Common myeloid progenitor, CD34-positive (primary cell): ENCODE data around the gene TRIM50.

Source experiments
- CTCF ChIA-PET: fragments of 350-600 bp; sonication (Branson Sonifier 250); formaldehyde crosslinking; loops from one replicate; lab custom pipeline; 2021; ENCODE audit warnings: antibody characterized with exemption; lab: Charles Lee
- POLR2A ChIA-PET: fragments of 350-600 bp; sonication (Branson Sonifier 250); formaldehyde crosslinking; loops from one replicate; lab custom pipeline; 2021; ENCODE audit warnings: antibody characterized with exemption; lab: Charles Lee
- DNase-seq, 3 donors: peaks; one replicate each; pipeline versions ENCODE4 v3.0.0 to v3.0.0-alpha.2; 2013
- H3K27ac ChIP-seq, 2 experiments: 1 replicate in 1 of 2; 2 replicates in 1 of 2; pipeline ENCODE4 v1.7.0; 2013; ENCODE audit warnings: inconsistent platforms in 2 of 2, low read length in 2 of 2, mild to moderate bottlenecking in 2 of 2, low read depth in 1 of 2, moderate library complexity in 1 of 2; ENCODE audit not compliant: severe bottlenecking in 2 of 2, insufficient read depth in 1 of 2, poor library complexity in 1 of 2
- H3K27me3 ChIP-seq, 5 experiments: replicated peaks in 2 of 5; 1 replicate in 3 of 5; 2 replicates in 2 of 5; pipeline versions ENCODE4 v1.6.1 to v1.7.0; 2013; ENCODE audit warnings: low read length in 4 of 5, mild to moderate bottlenecking in 2 of 5, moderate library complexity in 2 of 5, inconsistent platforms in 1 of 5; ENCODE audit not compliant: insufficient read depth in 5 of 5, control insufficient read depth in 4 of 5
- H3K36me3 ChIP-seq, 4 experiments: 1 replicate in 2 of 4; 2 replicates in 2 of 4; pipeline versions ENCODE4 v1.6.1 to v1.7.0; 2013; ENCODE audit warnings: low read length in 3 of 4, control low read depth in 1 of 4, mild to moderate bottlenecking in 1 of 4; ENCODE audit not compliant: control insufficient read depth in 4 of 4, insufficient read depth in 4 of 4
- H3K4me1 ChIP-seq, 4 experiments: 1 replicate in 3 of 4; 2 replicates in 1 of 4; pipeline versions ENCODE4 v1.6.1 to v1.7.1; 2013; ENCODE audit warnings: low read length in 3 of 4, mild to moderate bottlenecking in 3 of 4, control low read depth in 1 of 4, inconsistent platforms in 1 of 4, moderate library complexity in 1 of 4; ENCODE audit not compliant: control insufficient read depth in 4 of 4, insufficient read depth in 4 of 4; ENCODE audit errors: control extremely low read depth in 1 of 4
- H3K4me3 ChIP-seq, 7 experiments: 1 replicate in 4 of 7; 2 replicates in 3 of 7; pipeline versions ENCODE4 v1.5.1 to v1.7.0; 2013; ENCODE audit warnings: mild to moderate bottlenecking in 7 of 7, low read length in 6 of 7, moderate library complexity in 6 of 7, inconsistent platforms in 2 of 7, low read depth in 2 of 7, control low read depth in 1 of 7; ENCODE audit not compliant: insufficient read depth in 4 of 7, control insufficient read depth in 1 of 7; ENCODE audit errors: extremely low read depth in 1 of 7
- H3K9me3 ChIP-seq, 5 experiments: 1 replicate in 4 of 5; 2 replicates in 1 of 5; pipeline versions ENCODE4 v1.6.1 to v1.7.1; 2013; ENCODE audit warnings: low read length in 4 of 5, mild to moderate bottlenecking in 2 of 5, inconsistent platforms in 1 of 5, low read depth in 1 of 5, moderate library complexity in 1 of 5; ENCODE audit not compliant: control insufficient read depth in 4 of 5, insufficient read depth in 2 of 5; ENCODE audit errors: control extremely low read depth in 1 of 5
- WGBS: methylation state at CpG from one replicate; pipeline ENCODE4 v1.1.5; 2013; ENCODE audit not compliant: insufficient coverage; 5-methylcytosine and 5-hydroxymethylcytosine counted together

Gene TRIM50

DNA sequence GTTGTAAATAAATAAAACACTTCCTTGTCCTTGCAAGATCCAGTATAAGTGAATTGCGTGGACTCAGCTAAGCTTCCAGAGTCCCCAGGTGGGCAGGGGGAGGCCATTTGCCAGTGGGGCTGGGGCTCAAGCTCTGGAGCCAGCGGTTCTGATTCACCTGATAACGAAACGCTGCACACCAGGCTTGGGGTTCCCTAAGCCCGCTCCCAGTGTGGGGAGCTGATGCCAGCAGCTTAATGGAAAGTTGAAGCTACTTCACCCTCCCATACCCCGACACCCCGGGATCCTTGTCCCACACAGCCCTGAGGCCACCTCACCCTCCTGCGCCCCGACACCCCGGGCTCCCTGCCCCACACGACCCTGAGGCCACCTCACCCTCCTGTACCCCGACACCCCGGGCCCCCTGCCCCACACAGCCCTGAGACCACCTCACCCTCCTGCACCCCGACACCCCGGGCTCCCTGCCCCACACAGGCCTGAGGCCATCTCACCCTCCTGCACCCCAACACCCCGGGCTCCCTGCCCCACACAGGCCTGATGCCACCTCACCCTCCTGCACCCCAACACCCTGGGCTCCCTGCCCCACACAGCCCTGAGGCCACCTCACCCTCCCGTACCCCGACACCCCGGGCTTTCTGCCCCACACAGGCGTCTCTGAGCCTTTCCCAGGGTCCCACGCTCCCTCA, 30.9 kb upstream of the TRIM50 start:
- no peaks in the 10 kb centered on the region for H3K27me3 ChIP-seq
- H3K4me3 ChIP-seq: peak overlapping the region in 4 of 7 experiments; percentile 35 to 74 (median 53)
- no peaks in the 10 kb centered on the region for H3K36me3 ChIP-seq
- ChIA-PET CTCF (interaction anchor here (1.0 to 1.6 kb wide), 3 partner anchors 16 to 43 kb away, joined by 3 to 4 read pairs (median 3); no protein-coding TSS in a partner anchor), POLR2A (no interaction called here)
- peak overlapping the region in 1 of 2 experiments; percentile 62 for H3K27ac ChIP-seq
- peaks cover 0 to 11% (median 6%) of the 10 kb centered on the region in 4 experiments for H3K4me1 ChIP-seq
- no peak for DNase-seq
- 89% methylated on average over 12 of the region's 21 CpGs for WGBS
- peaks cover 0 to 3% (median 0%) of the 10 kb centered on the region in 5 experiments for H3K9me3 ChIP-seq

DNA sequence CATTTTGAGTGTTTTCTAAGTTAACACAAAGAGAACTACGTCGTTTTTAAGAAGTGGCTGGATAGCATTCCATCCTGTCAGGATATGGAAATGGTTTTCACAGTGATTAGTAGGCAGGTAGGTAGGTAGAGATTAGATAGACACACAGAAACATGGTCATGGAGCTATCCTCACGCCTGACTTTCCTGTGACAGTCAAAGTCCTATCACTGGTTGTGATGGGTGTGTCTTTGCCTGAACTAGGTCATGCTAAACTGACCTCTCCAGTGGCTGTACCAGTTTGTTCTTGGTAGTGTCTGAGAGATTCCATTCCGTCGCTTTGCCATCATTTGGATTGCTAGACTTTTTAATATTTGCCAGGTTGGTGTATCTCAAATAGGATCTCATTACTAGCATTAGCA, 28.3 kb upstream of the TRIM50 start:
- Histone ChIP-seq H3K36me3 (no peaks in the 10 kb centered on the region), H3K27ac (no peak overlapping the region), H3K4me3 (no peak overlapping the region), H3K27me3 (no peaks in the 10 kb centered on the region), H3K9me3 (peaks cover 0 to 3% (median 0%) of the 10 kb centered on the region in 5 experiments), H3K4me1 (peaks cover 0 to 11% (median 6%) of the 10 kb centered on the region in 4 experiments)
- ChIA-PET CTCF (no interaction called here), POLR2A (no interaction called here)
- WGBS: 100% methylated on average over 3 of the region's 5 CpGs
- DNase-seq: no peak

- 99% methylated on average over 14 of the region's 17 CpGs for WGBS
- POLR2A ChIA-PET: no interaction called here
- DNase-seq: no peak
- Histone ChIP-seq H3K4me3 (no peak overlapping the region), H3K27me3 (no peaks in the 10 kb centered on the region), H3K4me1 (peaks cover 0 to 11% (median 6%) of the 10 kb centered on the region in 4 experiments), H3K36me3 (no peaks in the 10 kb centered on the region), H3K27ac (no peak overlapping the region), H3K9me3 (peaks cover 0 to 3% (median 0%) of the 10 kb centered on the region in 5 experiments)
- CTCF ChIA-PET: no interaction called here
Measured at GRCh38 chr7:73354821-73355220, 26.9 kb upstream of the TRIM50 start.

DNA sequence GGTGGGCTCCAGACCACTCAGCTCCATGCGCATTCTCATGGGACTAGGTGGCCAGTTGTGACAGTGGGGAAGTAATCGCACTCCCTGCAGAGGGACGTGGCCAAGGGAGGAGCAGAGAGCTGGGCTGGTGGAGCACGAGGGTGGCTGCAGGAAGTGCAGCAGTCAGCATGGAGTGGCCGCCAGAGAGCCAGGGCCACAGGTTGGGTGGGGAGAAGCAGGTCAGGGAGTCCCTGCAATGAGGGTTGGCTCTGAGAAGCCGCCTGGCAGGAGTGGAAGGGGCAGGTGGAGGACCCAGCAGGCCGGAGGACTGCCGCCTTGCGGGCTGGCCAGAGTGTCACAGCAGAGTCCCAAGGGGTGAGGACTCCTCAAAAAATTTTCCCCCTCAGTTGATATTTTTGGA, 26.3 kb upstream of the TRIM50 start:
- Histone ChIP-seq H3K4me3 (no peak overlapping the region), H3K36me3 (no peaks in the 10 kb centered on the region), H3K27ac (no peak overlapping the region), H3K9me3 (peaks cover 0 to 3% (median 0%) of the 10 kb centered on the region in 5 experiments), H3K4me1 (peaks cover 0 to 11% (median 6%) of the 10 kb centered on the region in 4 experiments), H3K27me3 (no peaks in the 10 kb centered on the region)
- ChIA-PET CTCF (no interaction called here), POLR2A (no interaction called here)
- WGBS: 98% methylated on average over 8 of the region's 9 CpGs
- no peak for DNase-seq

- CTCF ChIA-PET: interaction anchor here (1.2 to 1.3 kb wide), 3 partner anchors 9 to 98 kb away, joined by 3 to 4 read pairs (median 3); no protein-coding TSS in a partner anchor
- Histone ChIP-seq H3K9me3 (peaks cover 0 to 3% (median 0%) of the 10 kb centered on the region in 5 experiments), H3K36me3 (no peaks in the 10 kb centered on the region), H3K4me3 (no peak overlapping the region), H3K27ac (no peak overlapping the region), H3K4me1 (peaks cover 0 to 6% (median 4%) of the 10 kb centered on the region in 4 experiments), H3K27me3 (no peaks in the 10 kb centered on the region)
- WGBS: 86% methylated on average over 6 of the region's 6 CpGs
- DNase-seq: no peak
- POLR2A ChIA-PET: no interaction called here
Measured at GRCh38 chr7:73353243-73353642, 25.4 kb upstream of the TRIM50 start.

- Histone ChIP-seq H3K36me3 (no peaks in the 10 kb centered on the region), H3K27ac (no peak overlapping the region), H3K27me3 (no peaks in the 10 kb centered on the region), H3K4me1 (peaks cover 0 to 2% (median under 1%) of the 10 kb centered on the region in 4 experiments), H3K4me3 (no peak overlapping the region), H3K9me3 (peaks cover 0 to 3% (median 0%) of the 10 kb centered on the region in 5 experiments)
- ChIA-PET CTCF (interaction anchor here (1.2 to 1.3 kb wide), 3 partner anchors 8 to 99 kb away, joined by 3 to 4 read pairs (median 3); no protein-coding TSS in a partner anchor), POLR2A (no interaction called here)
- DNase-seq: no peak
- 100% methylated on average over 3 of the region's 3 CpGs for WGBS
Measured at GRCh38 chr7:73352784-73353183, 24.9 kb upstream of the TRIM50 start.
